Measurements from ENCODE around the gene HEMK1.

The HEMK1 gene

DNA sequence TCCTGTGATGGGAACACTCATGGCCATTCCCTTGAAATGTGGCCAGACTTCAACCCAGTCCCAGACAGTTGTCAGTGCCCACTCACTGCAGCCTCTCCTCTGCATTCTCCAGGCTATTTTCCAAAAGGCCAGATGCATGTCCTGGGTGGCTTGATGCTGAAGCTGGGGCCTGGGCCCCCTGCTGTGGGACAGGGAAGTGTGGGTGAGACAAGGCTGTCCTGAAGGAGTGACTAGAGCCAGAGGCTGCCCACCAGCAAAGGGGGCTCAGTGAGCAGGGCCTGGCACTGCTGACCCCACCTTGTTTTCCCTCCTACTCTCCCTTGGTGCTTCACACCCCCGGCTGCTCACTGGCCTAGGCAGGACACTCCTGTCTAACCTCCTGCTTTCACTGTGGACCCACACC lies 30.4 kb downstream of the HEMK1 start:
- H3F3A ChIP-seq (ENCODE audit: low read depth), result no peaks in the 10 kb centered on the region
- H3K27me3 ChIP-seq (ENCODE audit: insufficient read depth, low read length, poor library complexity, severe bottlenecking), result no peaks in the 10 kb centered on the region
- TF ChIP-seq EZH2phosphoT487 (IDR thresholded peaks at IDR 0.05; ENCODE audit: borderline replicate concordance), result no peak
- TF ChIP-seq, protein P1, sequence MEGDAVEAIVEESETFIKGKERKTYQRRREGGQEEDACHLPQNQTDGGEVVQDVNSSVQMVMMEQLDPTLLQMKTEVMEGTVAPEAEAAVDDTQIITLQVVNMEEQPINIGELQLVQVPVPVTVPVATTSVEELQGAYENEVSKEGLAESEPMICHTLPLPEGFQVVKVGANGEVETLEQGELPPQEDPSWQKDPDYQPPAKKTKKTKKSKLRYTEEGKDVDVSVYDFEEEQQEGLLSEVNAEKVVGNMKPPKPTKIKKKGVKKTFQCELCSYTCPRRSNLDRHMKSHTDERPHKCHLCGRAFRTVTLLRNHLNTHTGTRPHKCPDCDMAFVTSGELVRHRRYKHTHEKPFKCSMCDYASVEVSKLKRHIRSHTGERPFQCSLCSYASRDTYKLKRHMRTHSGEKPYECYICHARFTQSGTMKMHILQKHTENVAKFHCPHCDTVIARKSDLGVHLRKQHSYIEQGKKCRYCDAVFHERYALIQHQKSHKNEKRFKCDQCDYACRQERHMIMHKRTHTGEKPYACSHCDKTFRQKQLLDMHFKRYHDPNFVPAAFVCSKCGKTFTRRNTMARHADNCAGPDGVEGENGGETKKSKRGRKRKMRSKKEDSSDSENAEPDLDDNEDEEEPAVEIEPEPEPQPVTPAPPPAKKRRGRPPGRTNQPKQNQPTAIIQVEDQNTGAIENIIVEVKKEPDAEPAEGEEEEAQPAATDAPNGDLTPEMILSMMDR (conservative IDR thresholded peaks at IDR 0.05; ENCODE audit: low read length), result no peak
- H3K9me2 ChIP-seq (replicated peaks; ENCODE audit: low read depth, low read length), result no peaks in the 10 kb centered on the region
- no peaks in the 10 kb centered on the region for H3K79me2 ChIP-seq (ENCODE audit: insufficient read depth, low read length)
- H3K4me2 ChIP-seq (ENCODE audit: low read depth, low read length, poor library complexity, severe bottlenecking), result no peak overlapping the region
- H3K4me1 ChIP-seq (ENCODE audit: insufficient read depth, low read length, poor library complexity, severe bottlenecking), result no peaks in the 10 kb centered on the region
- no peaks in the 10 kb centered on the region for H4K20me1 ChIP-seq (ENCODE audit: insufficient read depth, low read length, poor library complexity, severe bottlenecking)
- H3K4me3 ChIP-seq (ENCODE audit: low read length, poor library complexity, severe bottlenecking), result no peak overlapping the region
- H2AFZ ChIP-seq (ENCODE audit: low read length), result no peak overlapping the region
- H3K9ac ChIP-seq (ENCODE audit: low read depth, low read length, poor library complexity, severe bottlenecking), result no peak overlapping the region
- no peaks in the 10 kb centered on the region for H3K9me3 ChIP-seq (ENCODE audit: insufficient read depth, low read depth, low read length)
- no peaks in the 10 kb centered on the region for H3K36me3 ChIP-seq (ENCODE audit: insufficient read depth, low read length)

DNA sequence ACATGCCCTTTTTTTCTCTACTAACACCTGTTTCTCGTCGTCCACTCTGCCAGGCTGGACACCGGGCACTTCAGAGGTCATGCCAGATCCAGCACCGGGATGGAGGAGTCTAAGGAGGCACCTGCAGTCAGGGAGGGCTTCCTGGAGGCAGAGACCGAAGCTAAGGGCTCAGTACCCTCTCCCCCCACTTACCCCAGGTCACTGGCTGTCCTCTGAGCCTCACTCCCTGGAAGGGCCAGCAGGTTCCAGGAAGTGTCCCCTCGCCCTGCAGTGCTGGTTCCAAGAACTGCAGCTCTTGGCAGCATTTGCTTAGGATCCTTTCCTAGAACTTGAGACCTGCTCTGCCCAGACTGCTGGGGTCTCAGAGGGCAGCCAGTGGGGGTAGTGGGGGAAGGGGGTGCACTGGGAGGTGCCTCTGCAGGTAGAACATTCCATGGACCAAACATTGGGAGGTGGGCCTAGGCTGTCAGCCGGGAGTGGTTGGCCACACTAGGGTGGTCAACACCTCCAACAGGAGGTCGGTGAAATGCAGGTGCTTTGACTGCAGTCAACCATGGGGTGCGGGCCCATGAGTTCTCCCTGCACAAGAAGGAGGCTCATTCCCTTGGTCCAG lies 30.9 kb downstream of the HEMK1 start:
- TF ChIP-seq, protein P1 (conservative IDR thresholded peaks at IDR 0.05; ENCODE audit: low read length), result no peak
- no peak for TF ChIP-seq EZH2phosphoT487 (IDR thresholded peaks at IDR 0.05; ENCODE audit: borderline replicate concordance)
- H4K20me1 ChIP-seq (ENCODE audit: insufficient read depth, low read length, poor library complexity, severe bottlenecking), result no peaks in the 10 kb centered on the region
- no peaks in the 10 kb centered on the region for H3K79me2 ChIP-seq (ENCODE audit: insufficient read depth, low read length)
- H3K4me1 ChIP-seq (ENCODE audit: insufficient read depth, low read length, poor library complexity, severe bottlenecking), result no peaks in the 10 kb centered on the region
- H3K9ac ChIP-seq (ENCODE audit: low read depth, low read length, poor library complexity, severe bottlenecking), result no peak overlapping the region
- no peaks in the 10 kb centered on the region for H3K36me3 ChIP-seq (ENCODE audit: insufficient read depth, low read length)
- H3K4me3 ChIP-seq (ENCODE audit: low read length, poor library complexity, severe bottlenecking), result no peak overlapping the region
- no peaks in the 10 kb centered on the region for H3F3A ChIP-seq (ENCODE audit: low read depth)
- no peak overlapping the region for H3K4me2 ChIP-seq (ENCODE audit: low read depth, low read length, poor library complexity, severe bottlenecking)
- no peaks in the 10 kb centered on the region for H3K9me2 ChIP-seq (replicated peaks; ENCODE audit: low read depth, low read length)
- no peak overlapping the region for H2AFZ ChIP-seq (ENCODE audit: low read length)
- H3K27me3 ChIP-seq (ENCODE audit: insufficient read depth, low read length, poor library complexity, severe bottlenecking), result no peaks in the 10 kb centered on the region
- no peaks in the 10 kb centered on the region for H3K9me3 ChIP-seq (ENCODE audit: insufficient read depth, low read depth, low read length)

DNA sequence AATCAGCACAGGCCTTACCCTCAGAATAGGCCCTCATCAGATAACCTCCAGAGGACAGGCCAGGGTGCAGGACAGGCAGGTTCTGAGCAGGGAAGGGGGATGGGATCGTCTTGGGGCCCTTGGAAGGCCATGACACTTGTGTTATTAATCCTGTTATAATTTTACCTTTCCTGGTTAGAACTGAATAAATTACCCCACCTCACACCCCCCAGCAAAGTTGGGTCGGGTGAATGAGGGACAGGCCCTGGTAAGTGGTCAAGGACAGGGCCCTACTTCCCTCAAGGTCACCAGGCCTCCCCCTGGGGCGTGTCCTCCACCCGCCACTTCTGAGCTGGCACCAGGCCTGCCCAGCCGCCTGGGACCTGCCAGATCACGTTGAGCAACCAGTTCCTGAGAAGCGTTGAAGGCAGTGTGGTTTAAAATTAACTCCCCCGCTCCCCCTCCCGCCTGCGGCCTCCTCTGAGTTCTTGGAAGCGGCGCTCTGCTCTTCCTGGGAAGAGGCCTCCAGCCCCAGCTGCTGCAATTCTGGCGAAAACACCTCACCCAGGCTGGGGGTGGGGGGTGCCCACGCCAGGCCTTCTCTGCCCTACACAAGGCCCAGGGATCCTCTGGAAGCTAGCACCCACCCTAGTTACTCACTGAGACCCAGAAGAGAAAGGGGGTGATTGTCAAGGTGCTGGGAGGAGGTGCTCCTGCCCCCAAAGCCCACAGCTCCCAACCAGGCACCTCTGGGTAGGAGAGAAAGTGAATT lies 31.7 kb downstream of the HEMK1 start:
- no peaks in the 10 kb centered on the region for H3K4me1 ChIP-seq (ENCODE audit: insufficient read depth, low read length, poor library complexity, severe bottlenecking)
- no peak overlapping the region for H3K4me2 ChIP-seq (ENCODE audit: low read depth, low read length, poor library complexity, severe bottlenecking)
- no peaks in the 10 kb centered on the region for H3K9me2 ChIP-seq (replicated peaks; ENCODE audit: low read depth, low read length)
- H3K4me3 ChIP-seq (ENCODE audit: low read length, poor library complexity, severe bottlenecking), result no peak overlapping the region
- no peak overlapping the region for H2AFZ ChIP-seq (ENCODE audit: low read length)
- H3F3A ChIP-seq (ENCODE audit: low read depth), result no peaks in the 10 kb centered on the region
- no peaks in the 10 kb centered on the region for H3K27me3 ChIP-seq (ENCODE audit: insufficient read depth, low read length, poor library complexity, severe bottlenecking)
- H3K36me3 ChIP-seq (ENCODE audit: insufficient read depth, low read length), result no peaks in the 10 kb centered on the region
- no peaks in the 10 kb centered on the region for H3K9me3 ChIP-seq (ENCODE audit: insufficient read depth, low read depth, low read length)
- H4K20me1 ChIP-seq (ENCODE audit: insufficient read depth, low read length, poor library complexity, severe bottlenecking), result no peaks in the 10 kb centered on the region
- TF ChIP-seq EZH2phosphoT487 (IDR thresholded peaks at IDR 0.05; ENCODE audit: borderline replicate concordance), result no peak
- TF ChIP-seq, protein P1 (conservative IDR thresholded peaks at IDR 0.05; ENCODE audit: low read length), result no peak
- no peak overlapping the region for H3K9ac ChIP-seq (ENCODE audit: low read depth, low read length, poor library complexity, severe bottlenecking)
- H3K79me2 ChIP-seq (ENCODE audit: insufficient read depth, low read length), result no peaks in the 10 kb centered on the region

Measured in Loucy (cell line).